ENCODE measurements around the gene JOSD2.
A peak's percentile ranks its signal among the peaks of the same experiment; 100 is the strongest.

JOSD2 gene

GRCh38 chr19:50511069-50511822 lies at the start of gene JOSD2:
JOSD2 (minus strand) TSS chr19:50511191; CDS start chr19:50510431, 760 bp downstream.
- peak; percentile 89 to 94 for DNase-seq (ENCODE audit: low read depth in 2 of 2, low spot score in 1 of 2)

- DNase-seq (ENCODE audit: low read depth in 2 of 2, low spot score in 1 of 2) = no peak
Measured at GRCh38 chr19:50559636-50560035, 48.6 kb upstream of the JOSD2 start.

GRCh38 chr19:50558449-50558848 lies 47.5 kb upstream of the JOSD2 start:
- no peak for DNase-seq (ENCODE audit: low read depth in 2 of 2, low spot score in 1 of 2)

GRCh38 chr19:50558039-50558438 lies 47.0 kb upstream of the JOSD2 start:
- DNase-seq (ENCODE audit: low read depth in 2 of 2, low spot score in 1 of 2) = no peak

- DNase-seq (ENCODE audit: low read depth in 2 of 2, low spot score in 1 of 2) = no peak
Measured at GRCh38 chr19:50557009-50557613, 46.1 kb upstream of the JOSD2 start.

GRCh38 chr19:50556282-50557008 lies 45.5 kb upstream of the JOSD2 start:
- DNase-seq (ENCODE audit: low read depth in 2 of 2, low spot score in 1 of 2) = peak; percentile 32 to 51

GRCh38 chr19:50555450-50556281 lies 44.7 kb upstream of the JOSD2 start:
- DNase-seq (ENCODE audit: low read depth in 2 of 2, low spot score in 1 of 2) = no peak

GRCh38 chr19:50555033-50555432 lies 44.0 kb upstream of the JOSD2 start:
- no peak for DNase-seq (ENCODE audit: low read depth in 2 of 2, low spot score in 1 of 2)

GRCh38 chr19:50554212-50554611 lies 43.2 kb upstream of the JOSD2 start:
- DNase-seq (ENCODE audit: low read depth in 2 of 2, low spot score in 1 of 2) = no peak

GRCh38 chr19:50553134-50553703 lies 42.2 kb upstream of the JOSD2 start:
- no peak for DNase-seq (ENCODE audit: low read depth in 2 of 2, low spot score in 1 of 2)

- DNase-seq (ENCODE audit: low read depth in 2 of 2, low spot score in 1 of 2) = no peak
Measured at GRCh38 chr19:50552540-50552939, 41.5 kb upstream of the JOSD2 start.

- no peak for DNase-seq (ENCODE audit: low read depth in 2 of 2, low spot score in 1 of 2)
Measured at GRCh38 chr19:50551715-50552187, 40.8 kb upstream of the JOSD2 start.

GRCh38 chr19:50551034-50551714 lies 40.2 kb upstream of the JOSD2 start:
- DNase-seq (ENCODE audit: low read depth in 2 of 2, low spot score in 1 of 2) = no peak

- DNase-seq (ENCODE audit: low read depth in 2 of 2, low spot score in 1 of 2) = no peak
Measured at GRCh38 chr19:50550594-50550966, 39.6 kb upstream of the JOSD2 start.

GRCh38 chr19:50549927-50550593 lies 39.1 kb upstream of the JOSD2 start:
- DNase-seq (ENCODE audit: low read depth in 2 of 2, low spot score in 1 of 2) = no peak

- DNase-seq (ENCODE audit: low read depth in 2 of 2, low spot score in 1 of 2) = no peak
Measured at GRCh38 chr19:50549059-50549926, 38.3 kb upstream of the JOSD2 start.

- DNase-seq (ENCODE audit: low read depth in 2 of 2, low spot score in 1 of 2) = no peak
Measured at GRCh38 chr19:50548191-50549058, 37.4 kb upstream of the JOSD2 start.

Data from stimulated activated CD8-positive, alpha-beta memory T cell treated with anti-CD3 and anti-CD28 coated beads, Interleukin-4, amount 100 ng/mL, for 4 hours (primary cell).